ENCODE measurements around the gene POLR1G. TPM values are rescaled to one million over a fixed set of nuclear protein-coding genes. Genes with fewer than 3 reads are reported as not detected.

POLR1G gene
- total and polyA plus RNA-seq, 2 donors (not counting 3 experiments of a cell fraction or from before 2014, with no cell fraction given) = 6.6 to 19.5 TPM

DNA sequence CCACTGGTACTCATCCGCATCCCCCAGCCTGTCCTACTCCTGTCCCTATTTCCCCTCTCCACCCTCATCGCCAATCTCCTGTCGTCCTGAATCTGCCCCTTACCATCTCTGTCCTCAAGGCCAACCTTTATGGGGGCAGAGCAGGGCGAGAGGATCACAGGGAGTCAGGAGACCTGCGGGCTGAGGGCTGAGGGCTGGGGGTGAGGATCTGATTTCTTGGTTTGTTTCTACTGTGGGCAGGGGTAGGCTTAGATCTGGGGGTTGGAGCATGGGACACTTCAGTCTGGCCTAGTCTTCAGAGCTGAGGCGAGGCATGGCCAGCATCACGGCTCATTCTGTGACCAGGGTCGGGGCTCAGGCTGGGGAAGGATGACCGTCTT lies 33.8 kb downstream of the POLR1G start:
- FAIRE-seq = no peak
- DNase-seq (ENCODE audit: low read depth, low spot score) = no peak
- H3K4me2 ChIP-seq (ENCODE audit: insufficient read depth, low read length) = peak overlapping the region; percentile 28
- H2AFZ ChIP-seq (ENCODE audit: low read depth, low read length) = peak overlapping the region; percentile 75
- H4K20me1 ChIP-seq (replicated peaks; ENCODE audit: control insufficient read depth, extremely low read depth, insufficient read depth, low read length) = no peaks in the 10 kb centered on the region
- H3K9me1 ChIP-seq (replicated peaks; ENCODE audit: control insufficient read depth, extremely low read depth, insufficient read depth, low read length) = no peaks in the 10 kb centered on the region
- no peaks in the 10 kb centered on the region for H3K27me3 ChIP-seq (ENCODE audit: control insufficient read depth in 2 of 2, insufficient read depth in 2 of 2, low read length in 2 of 2)
- no peak overlapping the region for H3K9ac ChIP-seq (replicated peaks; ENCODE audit: extremely low read depth, insufficient read depth, low read length)
- H3K79me2 ChIP-seq (ENCODE audit: control insufficient read depth, insufficient read depth, low read length) = no peaks in the 10 kb centered on the region
- peak overlapping the region in 1 of 3 experiments; percentile 64 for H3K4me3 ChIP-seq (replicated peaks in 1 of 3; ENCODE audit: insufficient read depth in 1 of 3, low read depth in 1 of 3, low read length in 3 of 3)
- dilution Hi-C loops (cut with MboI; ENCODE audit: extremely low pct_ligation_motif_present, low sequenced_read_pairs) (no loop called here), intact Hi-C loops (cut with micrococcal nuclease) (no loop called here)
- TF ChIP-seq, protein P1, sequence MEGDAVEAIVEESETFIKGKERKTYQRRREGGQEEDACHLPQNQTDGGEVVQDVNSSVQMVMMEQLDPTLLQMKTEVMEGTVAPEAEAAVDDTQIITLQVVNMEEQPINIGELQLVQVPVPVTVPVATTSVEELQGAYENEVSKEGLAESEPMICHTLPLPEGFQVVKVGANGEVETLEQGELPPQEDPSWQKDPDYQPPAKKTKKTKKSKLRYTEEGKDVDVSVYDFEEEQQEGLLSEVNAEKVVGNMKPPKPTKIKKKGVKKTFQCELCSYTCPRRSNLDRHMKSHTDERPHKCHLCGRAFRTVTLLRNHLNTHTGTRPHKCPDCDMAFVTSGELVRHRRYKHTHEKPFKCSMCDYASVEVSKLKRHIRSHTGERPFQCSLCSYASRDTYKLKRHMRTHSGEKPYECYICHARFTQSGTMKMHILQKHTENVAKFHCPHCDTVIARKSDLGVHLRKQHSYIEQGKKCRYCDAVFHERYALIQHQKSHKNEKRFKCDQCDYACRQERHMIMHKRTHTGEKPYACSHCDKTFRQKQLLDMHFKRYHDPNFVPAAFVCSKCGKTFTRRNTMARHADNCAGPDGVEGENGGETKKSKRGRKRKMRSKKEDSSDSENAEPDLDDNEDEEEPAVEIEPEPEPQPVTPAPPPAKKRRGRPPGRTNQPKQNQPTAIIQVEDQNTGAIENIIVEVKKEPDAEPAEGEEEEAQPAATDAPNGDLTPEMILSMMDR (IDR thresholded peaks at IDR 0.05; ENCODE audit: extremely low read depth in 1 of 2, insufficient read depth in 1 of 2, low read depth in 1 of 2, low read length in 2 of 2) = no peak
- TF ChIP-seq JUN (IDR thresholded peaks at IDR 0.05; ENCODE audit: borderline replicate concordance, insufficient read depth, insufficient read length, low read depth) (no peak), MYC (IDR thresholded peaks at IDR 0.05; ENCODE audit: low read depth, low read length) (no peak), EZH2 (IDR thresholded peaks at IDR 0.05; ENCODE audit: borderline replicate concordance, low read depth, low read length, severe bottlenecking) (no peak), FOS (IDR thresholded peaks at IDR 0.05; ENCODE audit: borderline replicate concordance, insufficient read depth, low read length) (no peak), GATA2 (IDR thresholded peaks at IDR 0.05; ENCODE audit: insufficient read depth, insufficient read length, low read depth, low read length) (no peak), POLR2AphosphoS5 (IDR thresholded peaks at IDR 0.05; ENCODE audit: insufficient read depth, low read depth, low read length) (no peak), POLR2A (IDR thresholded peaks at IDR 0.05; ENCODE audit: low read depth, low read length) (no peak)
- TF ChIP-seq, protein P2, sequence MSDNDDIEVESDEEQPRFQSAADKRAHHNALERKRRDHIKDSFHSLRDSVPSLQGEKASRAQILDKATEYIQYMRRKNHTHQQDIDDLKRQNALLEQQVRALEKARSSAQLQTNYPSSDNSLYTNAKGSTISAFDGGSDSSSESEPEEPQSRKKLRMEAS (IDR thresholded peaks at IDR 0.05; ENCODE audit: insufficient read depth, insufficient read length) = no peak
- BruUV-seq (replicated peaks) = no TSS peak
- H3K9me3 ChIP-seq (replicated peaks; ENCODE audit: control insufficient read depth, insufficient read depth, low read length) = no peaks in the 10 kb centered on the region
- ChIA-PET CTCF (interaction anchor here (0.6 to 8.6 kb wide), 28 partner anchors 8 to 257 kb away, joined by 3 to 891 read pairs (median 8); partner anchors contain the start of genes FOSB, PPP1R13L, QPCTL and RTN2), POLR2A (interaction anchor here (1.6 kb wide), 1 partner anchor 38 kb away, joined by 17 read pairs; no protein-coding TSS in a partner anchor)
- no peaks in the 10 kb centered on the region for H3K36me3 ChIP-seq (ENCODE audit: control insufficient read depth in 2 of 2, extremely low read depth in 1 of 2, insufficient read depth in 2 of 2, low read length in 2 of 2)
- no peak overlapping the region for H3K27ac ChIP-seq (ENCODE audit: insufficient read depth, low read depth, low read length)
- H3K4me1 ChIP-seq (ENCODE audit: control insufficient read depth, extremely low read depth, insufficient read depth, low read length) = peaks cover 17% of the 10 kb centered on the region
